ENCODE data around the gene MRTFA. TPM values are rescaled to one million over a fixed set of nuclear protein-coding genes. Genes with fewer than 3 reads are reported as not detected.
"Not testable (repeated sequence)": the region's sequence is repeated elsewhere in the genome, so short reads cannot be mapped to it uniquely, and the experiment has no call there.

Gene MRTFA
- total RNA-seq, 4 donors from 2014 or later, result 24.5 to 56.3 (median 40.9) TPM

DNA sequence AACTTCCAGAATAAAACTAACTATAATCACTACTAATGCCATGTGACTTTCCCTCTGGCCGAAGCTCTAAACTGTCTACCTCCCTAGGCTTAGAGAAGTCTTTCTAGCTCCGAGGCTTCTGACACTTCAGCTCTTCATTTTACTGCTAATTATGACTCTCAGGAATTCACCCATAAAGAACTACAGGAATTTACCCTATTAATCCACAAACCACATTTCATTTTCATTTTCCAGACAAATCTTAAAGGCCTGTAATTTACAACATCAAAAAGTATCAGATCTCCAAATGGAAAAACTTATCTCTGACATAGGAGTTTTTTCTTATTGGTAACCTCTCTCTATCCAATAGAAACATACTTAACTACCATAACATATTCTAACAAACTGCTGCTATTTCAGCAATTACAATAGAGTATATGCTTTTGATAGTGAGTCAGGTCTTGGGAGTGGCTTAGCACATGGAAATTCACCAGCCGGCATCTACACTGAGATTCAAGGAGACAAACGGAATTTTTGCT is 33.4 kb downstream of the MRTFA start:
- WGBS, 2 donors, result 32 to 35% methylated on average over 4 of the region's 4 CpGs
- intact Hi-C loops (cut with DNase I), result no loop called here
- TF ChIP-seq, protein P1, sequence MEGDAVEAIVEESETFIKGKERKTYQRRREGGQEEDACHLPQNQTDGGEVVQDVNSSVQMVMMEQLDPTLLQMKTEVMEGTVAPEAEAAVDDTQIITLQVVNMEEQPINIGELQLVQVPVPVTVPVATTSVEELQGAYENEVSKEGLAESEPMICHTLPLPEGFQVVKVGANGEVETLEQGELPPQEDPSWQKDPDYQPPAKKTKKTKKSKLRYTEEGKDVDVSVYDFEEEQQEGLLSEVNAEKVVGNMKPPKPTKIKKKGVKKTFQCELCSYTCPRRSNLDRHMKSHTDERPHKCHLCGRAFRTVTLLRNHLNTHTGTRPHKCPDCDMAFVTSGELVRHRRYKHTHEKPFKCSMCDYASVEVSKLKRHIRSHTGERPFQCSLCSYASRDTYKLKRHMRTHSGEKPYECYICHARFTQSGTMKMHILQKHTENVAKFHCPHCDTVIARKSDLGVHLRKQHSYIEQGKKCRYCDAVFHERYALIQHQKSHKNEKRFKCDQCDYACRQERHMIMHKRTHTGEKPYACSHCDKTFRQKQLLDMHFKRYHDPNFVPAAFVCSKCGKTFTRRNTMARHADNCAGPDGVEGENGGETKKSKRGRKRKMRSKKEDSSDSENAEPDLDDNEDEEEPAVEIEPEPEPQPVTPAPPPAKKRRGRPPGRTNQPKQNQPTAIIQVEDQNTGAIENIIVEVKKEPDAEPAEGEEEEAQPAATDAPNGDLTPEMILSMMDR (IDR thresholded peaks at IDR 0.05), result no peak
- TF ChIP-seq POLR2A (IDR thresholded peaks at IDR 0.05), result no peak
- Histone ChIP-seq H3K27ac (peak overlapping the region; percentile 41 to 77 (median 55)), H3K36me3 (no peaks in the 10 kb centered on the region), H3K9me3 (no peaks in the 10 kb centered on the region), H3K4me1 (peaks cover 8 to 72% (median 46%) of the 10 kb centered on the region in 3 donors), H3K27me3 (no peaks in the 10 kb centered on the region), H3K4me3 (no peak overlapping the region)
- no peak for DNase-seq

DNA sequence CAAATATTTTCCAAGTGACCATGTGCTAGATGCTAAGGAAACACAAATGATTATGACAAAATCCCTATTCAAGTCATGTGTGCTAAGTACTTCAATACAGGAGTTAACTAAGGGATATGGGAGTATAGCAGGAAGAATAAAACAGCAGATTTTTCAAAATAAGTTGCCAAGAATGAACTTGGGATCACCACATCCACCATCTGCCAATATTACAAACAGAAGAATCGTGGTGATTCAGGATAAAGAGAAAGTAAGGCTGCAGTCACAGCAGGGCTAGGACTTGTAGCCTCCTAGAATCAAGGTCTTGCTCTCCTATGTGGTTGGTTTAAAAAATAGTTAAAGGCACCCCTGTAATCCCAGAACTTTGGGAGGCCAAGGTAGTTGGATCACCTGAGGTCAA is 34.3 kb downstream of the MRTFA start:
- intact Hi-C loops (cut with DNase I), result no loop called here
- H3K36me3 ChIP-seq, result no peaks in the 10 kb centered on the region
- TF ChIP-seq, protein P1 (IDR thresholded peaks at IDR 0.05), result no peak
- TF ChIP-seq POLR2A (IDR thresholded peaks at IDR 0.05), result no peak
- H3K27me3 ChIP-seq, result no peaks in the 10 kb centered on the region
- H3K4me1 ChIP-seq, result peaks cover 8 to 80% (median 53%) of the 10 kb centered on the region in 3 donors
- H3K27ac ChIP-seq, result peak overlapping the region in 3 of 4 donors; percentile 47 to 77 (median 63)
- no peak for DNase-seq
- 28 to 53% methylated on average over 1 of the region's 1 CpG for WGBS, 2 donors
- H3K4me3 ChIP-seq, result no peak overlapping the region
- H3K9me3 ChIP-seq, result no peaks in the 10 kb centered on the region

DNA sequence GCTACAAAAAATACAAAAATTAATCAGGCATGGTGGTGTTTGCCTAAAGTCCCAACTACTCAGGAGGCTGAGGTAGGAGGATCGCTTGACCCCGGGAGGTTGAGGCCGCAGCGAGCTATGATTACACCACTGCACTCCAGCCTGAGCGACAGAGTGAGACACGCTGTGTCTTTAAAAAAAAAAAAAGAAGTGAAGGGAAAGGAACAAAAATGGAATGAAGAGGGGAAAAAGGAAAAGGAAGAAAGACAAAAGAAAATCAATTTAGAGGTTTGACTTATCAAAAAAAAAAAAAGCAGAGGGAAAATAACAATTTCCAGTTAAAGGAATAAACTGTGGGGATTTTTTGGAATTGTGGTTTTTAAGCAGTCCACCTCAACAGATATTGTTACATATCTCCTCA is 36.8 kb downstream of the MRTFA start:
- Histone ChIP-seq H3K4me3 (no peak overlapping the region), H3K4me1 (peaks cover 14 to 82% (median 51%) of the 10 kb centered on the region in 3 donors), H3K27ac (no peak overlapping the region), H3K9me3 (no peaks in the 10 kb centered on the region), H3K36me3 (no peaks in the 10 kb centered on the region), H3K27me3 (no peaks in the 10 kb centered on the region)
- intact Hi-C loops (cut with DNase I), result no loop called here
- DNase-seq, result no peak
- WGBS, 2 donors, result 92 to 97% methylated on average over 6 of the region's 6 CpGs
- TF ChIP-seq, protein P1 (IDR thresholded peaks at IDR 0.05), result no peak
- TF ChIP-seq POLR2A (IDR thresholded peaks at IDR 0.05), result no peak

DNA sequence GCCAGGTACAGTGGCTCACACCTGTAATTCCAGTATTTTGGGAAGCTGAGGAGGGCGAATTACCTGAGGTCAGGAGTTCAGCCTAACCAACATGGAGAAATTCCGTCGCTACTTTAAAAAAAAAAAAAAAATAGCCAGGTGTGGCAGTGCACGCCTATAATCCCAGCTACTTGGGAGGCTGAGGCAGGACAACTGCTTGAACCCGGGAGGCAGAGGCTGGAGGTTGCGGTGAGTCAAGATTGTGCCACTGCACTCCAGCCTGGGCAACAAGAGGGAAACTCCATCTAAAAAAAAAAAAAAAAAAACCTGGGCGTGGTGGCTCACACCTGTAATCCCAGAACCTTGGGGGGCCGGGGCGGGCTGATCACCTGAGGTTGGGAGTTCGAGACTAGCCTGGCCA is 37.8 kb downstream of the MRTFA start:
- H3K36me3 ChIP-seq; H3K9me3 ChIP-seq; DNase-seq; H3K4me3 ChIP-seq; H3K27me3 ChIP-seq; intact Hi-C loops (cut with DNase I): not testable (repeated sequence)
- H3K4me1 ChIP-seq, result peaks cover 18 to 88% (median 50%) of the 10 kb centered on the region in 3 donors
- peak overlapping the region in 1 of 4 donors; percentile 9 for H3K27ac ChIP-seq
- 67 to 69% methylated on average over 10 of the region's 10 CpGs for WGBS, 2 donors

DNA sequence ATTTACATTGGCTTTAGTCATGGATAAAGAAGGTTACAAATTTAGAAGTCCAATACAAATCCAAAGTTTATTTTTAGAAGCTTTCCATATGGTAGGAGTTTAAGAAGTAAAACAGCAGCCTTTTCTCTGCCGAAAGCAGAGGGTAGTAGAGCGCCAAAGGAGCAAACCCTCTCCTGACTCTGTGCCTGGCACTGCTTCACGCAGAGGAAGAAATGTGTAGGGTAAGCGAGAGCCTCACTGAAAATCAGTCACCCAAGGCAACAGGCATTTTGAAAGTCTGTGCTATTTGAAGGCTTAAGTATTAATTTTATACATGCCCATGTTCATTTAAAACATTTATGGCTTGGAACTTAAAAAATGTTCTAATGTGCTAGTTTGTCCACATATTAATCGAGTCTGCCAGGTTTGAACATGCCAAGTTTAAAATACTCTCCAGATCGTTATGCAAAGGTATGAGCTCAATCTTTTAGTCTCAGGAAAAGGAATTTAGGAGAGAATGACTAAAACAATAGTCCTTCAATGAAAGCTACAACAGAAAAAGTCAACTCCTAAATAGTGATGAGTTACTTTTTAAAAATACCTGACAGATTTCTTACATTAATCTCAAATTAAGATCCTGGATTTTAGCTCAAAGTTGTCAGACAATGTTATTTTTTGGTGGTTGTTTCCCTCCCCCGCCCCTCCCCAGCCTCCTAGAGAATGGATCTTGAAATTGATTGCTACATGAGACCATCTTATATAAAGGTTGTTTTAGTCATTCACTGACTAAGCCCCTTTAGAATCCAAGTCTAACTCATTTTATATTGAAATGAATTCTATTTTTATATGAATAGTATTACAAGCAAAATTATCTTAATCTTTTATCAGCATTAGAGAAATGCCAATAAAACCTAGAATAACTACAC is 38.7 kb downstream of the MRTFA start:
- 20 to 31% methylated on average over 7 of the region's 7 CpGs for WGBS, 2 donors
- Histone ChIP-seq H3K4me1 (peaks cover 12 to 88% (median 42%) of the 10 kb centered on the region in 3 donors), H3K27ac (peak overlapping the region; percentile 9 to 46 (median 28))

More for the DNA sequence above, 38.7 kb downstream of the MRTFA start:
- Histone ChIP-seq H3K9me3 (no peaks in the 10 kb centered on the region), H3K36me3 (no peaks in the 10 kb centered on the region), H3K27me3 (no peaks in the 10 kb centered on the region), H3K4me3 (no peak overlapping the region)
- TF ChIP-seq POLR2A (IDR thresholded peaks at IDR 0.05), result no peak
- DNase-seq, result no peak
- intact Hi-C loops (cut with DNase I), result no loop called here

Measured in esophagus squamous epithelium (tissue), 5 donors.